Caco-2 (cell line): ENCODE measurements around the gene PIP5KL1. TPM values are rescaled to one million over a fixed set of nuclear protein-coding genes. Genes with fewer than 3 reads are reported as not detected.

Experiments used
- BruUV-seq: library from RNA; stranded (reverse); fragments of 400-500 nt; replicated peaks from 2 replicates; lab custom pipeline; 2021; lab: Mats Ljungman, UMichigan
- CTCF ChIA-PET: fragments of 300-600 bp; sonication (Branson Sonifier 250); formaldehyde crosslinking; loops from one replicate; lab custom pipeline; 2022; ENCODE audit warnings: antibody characterized with exemption; lab: Charles Lee
- POLR2A ChIA-PET: fragments of 300-600 bp; sonication (Branson Sonifier 250); formaldehyde crosslinking; loops from one replicate; lab custom pipeline; 2022; ENCODE audit warnings: antibody characterized with exemption; lab: Charles Lee
- DNase-seq, 2 experiments: peaks; one replicate each; pipeline versions ENCODE4 v3.0.0 to v3.0.0-alpha.2; 2020 to 2022
- H3K27me3 ChIP-seq: replicated peaks from 2 replicates; pipeline ENCODE4 v1.6.0; 2011; ENCODE audit warnings: low read length; ENCODE audit not compliant: control insufficient read depth, insufficient read depth
- H3K36me3 ChIP-seq: 2 replicates; pipeline ENCODE4 v1.5.1; 2011; ENCODE audit warnings: low read length; ENCODE audit not compliant: control insufficient read depth, insufficient read depth
- H3K4me1 ChIP-seq: fragments of 250-450 bp; sonication (Bioruptor Pico); 2 replicates; pipeline ENCODE4 v1.5.1; 2020; ENCODE audit warnings: mild to moderate bottlenecking
- H3K4me3 ChIP-seq: 2 replicates; pipeline ENCODE4 v1.5.1; 2011; ENCODE audit warnings: low read depth, mild to moderate bottlenecking, control low read depth, low read length
- H3K9me3 ChIP-seq: fragments of 250-450 bp; sonication (Bioruptor Pico); 2 replicates; pipeline ENCODE4 v1.5.1; 2020; ENCODE audit warnings: mild to moderate bottlenecking, moderate library complexity
- H3K27ac Mint-ChIP-seq: one replicate; pipeline ENCODE4 v1.8.0; 2022; ENCODE audit warnings: mixed read lengths; ENCODE audit not compliant: unreplicated experiment
- H3K27me3 Mint-ChIP-seq: one replicate; pipeline ENCODE4 v1.8.0; 2022; ENCODE audit warnings: mixed read lengths; ENCODE audit not compliant: insufficient read depth, unreplicated experiment
- H3K36me3 Mint-ChIP-seq: one replicate; pipeline ENCODE4 v1.8.0; 2022; ENCODE audit warnings: mild to moderate bottlenecking, mixed read lengths; ENCODE audit not compliant: insufficient read depth, unreplicated experiment
- H3K4me1 Mint-ChIP-seq: one replicate; pipeline ENCODE4 v1.8.0; 2022; ENCODE audit warnings: low read depth, mixed read lengths; ENCODE audit not compliant: unreplicated experiment
- H3K4me3 Mint-ChIP-seq: one replicate; pipeline ENCODE4 v1.8.0; 2022; ENCODE audit warnings: mild to moderate bottlenecking, moderate library complexity, mixed read lengths; ENCODE audit not compliant: unreplicated experiment
- H3K9me3 Mint-ChIP-seq: one replicate; pipeline ENCODE4 v1.8.0; 2022; ENCODE audit warnings: mixed read lengths; ENCODE audit not compliant: unreplicated experiment
- CTCF ChIP-seq, 2 experiments: fragments of 200-600 bp in 1 of 2; IDR thresholded peaks; 1 replicate in 1 of 2; 2 replicates in 1 of 2; pipeline versions ENCODE4 v1.5.1 to v1.8.0; 2011 to 2022; ENCODE audit warnings: antibody characterized with exemption in 1 of 2, control low read depth in 1 of 2, inconsistent platforms in 1 of 2, low read depth in 1 of 2, low read length in 1 of 2, mild to moderate bottlenecking in 1 of 2, moderate library complexity in 1 of 2; ENCODE audit not compliant: insufficient read depth in 1 of 2, severe bottlenecking in 1 of 2, unreplicated experiment in 1 of 2
- intact Hi-C: fragments of 100-400 bp; cut with micrococcal nuclease; formaldehyde crosslinking; loops from one replicate; pipeline ENCODE4 v1.10.0; 2022; ENCODE audit not compliant: unreplicated experiment
- total RNA-seq: library from RNA; stranded (reverse); gene quantifications from 2 replicates; pipeline ENCODE4 v1.2.3, GENCODE V29; 2022

Gene PIP5KL1
- total RNA-seq, 1 experiment from 2014 or later = 2.3 TPM

- Histone ChIP-seq H3K9me3 (no peaks in the 10 kb centered on the region), H3K27me3 (no peaks in the 10 kb centered on the region), H3K4me3 (no peak overlapping the region), H3K4me1 (peaks cover 23% of the 10 kb centered on the region), H3K36me3 (no peaks in the 10 kb centered on the region)
- no TSS peak for BruUV-seq
- Mint-ChIP-seq H3K27ac (no peak overlapping the region), H3K4me1 (peaks cover 7% of the 10 kb centered on the region), H3K9me3 (no peaks in the 10 kb centered on the region), H3K27me3 (no peaks in the 10 kb centered on the region), H3K4me3 (no peak overlapping the region), H3K36me3 (peaks cover 6% of the 10 kb centered on the region)
- DNase-seq = no peak
- ChIA-PET CTCF (no interaction called here), POLR2A (no interaction called here)
- no peak for TF ChIP-seq CTCF (IDR thresholded peaks at IDR 0.05; ENCODE audit: insufficient read depth in 1 of 2, low read depth in 1 of 2, low read length in 1 of 2, severe bottlenecking in 1 of 2, unreplicated experiment in 1 of 2)
- intact Hi-C loops = no loop called here
These were observed 25.4 kb downstream of the PIP5KL1 start for GRCh38 chr9:127905004-127905728.

GRCh38 chr9:127904561-127905003 is 26.0 kb downstream of the PIP5KL1 start:
- no peak overlapping the region for H3K4me3 ChIP-seq
- BruUV-seq = no TSS peak
- CTCF ChIA-PET = no interaction called here

More at GRCh38 chr9:127904561-127905003, 26.0 kb downstream of the PIP5KL1 start:
- Histone ChIP-seq H3K9me3 (no peaks in the 10 kb centered on the region), H3K27me3 (no peaks in the 10 kb centered on the region), H3K36me3 (no peaks in the 10 kb centered on the region), H3K4me1 (peaks cover 29% of the 10 kb centered on the region)
- H3K4me1 Mint-ChIP-seq = peaks cover 7% of the 10 kb centered on the region
- no peaks in the 10 kb centered on the region for H3K27me3 Mint-ChIP-seq
- intact Hi-C loops = no loop called here
- TF ChIP-seq CTCF (IDR thresholded peaks at IDR 0.05; ENCODE audit: insufficient read depth in 1 of 2, low read depth in 1 of 2, low read length in 1 of 2, severe bottlenecking in 1 of 2, unreplicated experiment in 1 of 2) = no peak
- no peaks in the 10 kb centered on the region for H3K9me3 Mint-ChIP-seq
- peaks cover 6% of the 10 kb centered on the region for H3K36me3 Mint-ChIP-seq
- POLR2A ChIA-PET = no interaction called here
- no peak overlapping the region for H3K4me3 Mint-ChIP-seq
- no peak for DNase-seq
- peak overlapping the region; percentile 47 for H3K27ac Mint-ChIP-seq
